PFSK-1 (cell line): Measurements from ENCODE around the gene AQP12B.

Source experiments
- FOXP2 ChIP-seq: optimal IDR thresholded peaks from 2 replicates; pipeline ENCODE3; 2011; ENCODE audit warnings: borderline replicate concordance, control low read depth, inconsistent platforms; ENCODE audit not compliant: insufficient read depth; ENCODE audit errors: extremely low read length, extremely low read depth
- POLR2AphosphoS5 ChIP-seq: IDR thresholded peaks from 2 replicates; pipeline ENCODE4 v1.6.1; 2012; ENCODE audit warnings: low read depth, mild to moderate bottlenecking, control low read depth, low read length, moderate library complexity
- REST ChIP-seq, 2 experiments: IDR thresholded peaks; 2 replicates each; pipeline versions ENCODE4 v1.6.1 to v1.8.0; 2011 to 2012; ENCODE audit warnings: low read depth in 2 of 2, low read length in 2 of 2, control low read depth in 1 of 2, inconsistent platforms in 1 of 2, mild to moderate bottlenecking in 1 of 2, moderate library complexity in 1 of 2; ENCODE audit not compliant: insufficient read depth in 1 of 2
- SIN3A ChIP-seq: IDR thresholded peaks from 2 replicates; pipeline ENCODE4 v1.6.1; 2012; ENCODE audit warnings: mild to moderate bottlenecking, low read length, moderate library complexity, borderline replicate concordance; ENCODE audit not compliant: insufficient read depth
- TAF1 ChIP-seq: IDR thresholded peaks from 2 replicates; pipeline ENCODE4 v1.6.1; 2012; ENCODE audit warnings: low read length, control low read depth, borderline replicate concordance; ENCODE audit not compliant: insufficient read depth

Gene AQP12B

GRCh38 chr2:240728827-240729226 is 46.1 kb upstream of the AQP12B start:
- no peak for TF ChIP-seq REST (IDR thresholded peaks at IDR 0.05; ENCODE audit: insufficient read depth in 1 of 2, low read depth in 2 of 2, low read length in 2 of 2)
- TF ChIP-seq TAF1: no peak
- TF ChIP-seq FOXP2: no peak

- no peak for TF ChIP-seq REST (IDR thresholded peaks at IDR 0.05; ENCODE audit: insufficient read depth in 1 of 2, low read depth in 2 of 2, low read length in 2 of 2)
- no peak for TF ChIP-seq POLR2AphosphoS5
- TF ChIP-seq SIN3A: no peak
- TF ChIP-seq FOXP2: no peak
- no peak for TF ChIP-seq TAF1
Observed at GRCh38 chr2:240728361-240728760, 45.7 kb upstream of the AQP12B start.

GRCh38 chr2:240727913-240728312 is 45.2 kb upstream of the AQP12B start:
- no peak for TF ChIP-seq TAF1

- no peak for TF ChIP-seq REST (IDR thresholded peaks at IDR 0.05; ENCODE audit: insufficient read depth in 1 of 2, low read depth in 2 of 2, low read length in 2 of 2)
- TF ChIP-seq SIN3A: no peak
- TF ChIP-seq FOXP2: no peak
- no peak for TF ChIP-seq POLR2AphosphoS5
- TF ChIP-seq TAF1: no peak
Observed at GRCh38 chr2:240727439-240727838, 44.8 kb upstream of the AQP12B start.

- no peak for TF ChIP-seq REST (IDR thresholded peaks at IDR 0.05; ENCODE audit: insufficient read depth in 1 of 2, low read depth in 2 of 2, low read length in 2 of 2)
- no peak for TF ChIP-seq FOXP2
- no peak for TF ChIP-seq SIN3A
- no peak for TF ChIP-seq TAF1
- no peak for TF ChIP-seq POLR2AphosphoS5
Observed at GRCh38 chr2:240726876-240727275, 44.2 kb upstream of the AQP12B start.

- no peak for TF ChIP-seq FOXP2
- TF ChIP-seq REST (IDR thresholded peaks at IDR 0.05; ENCODE audit: insufficient read depth in 1 of 2, low read depth in 2 of 2, low read length in 2 of 2): no peak
- TF ChIP-seq TAF1: no peak
- no peak for TF ChIP-seq POLR2AphosphoS5
- TF ChIP-seq SIN3A: no peak
Observed at GRCh38 chr2:240725671-240726070, 43.0 kb upstream of the AQP12B start.
